ENCODE data around the gene STUM.

GRCh38 chr1:226639631-226640061, 91.1 kb downstream of the STUM start:
- no peak for TF ChIP-seq CTCF (IDR thresholded peaks at IDR 0.05 in 4 of 5, conservative IDR thresholded peaks at IDR 0.05 in 1 of 5)
- no peak for TF ChIP-seq POLR2A (IDR thresholded peaks at IDR 0.05)

Measured in gastrocnemius medialis (tissue), 4 donors.